Neural progenitor cell (in vitro differentiated cells): ENCODE measurements around the gene EPB42.

Experiments used
- CTCF ChIP-seq: fragments of 200-600 bp; sonication (generic); IDR thresholded peaks from 2 replicates; pipeline ENCODE4 v1.5.1; 2017; ENCODE audit warnings: antibody characterized with exemption, mild to moderate bottlenecking
- EZH2phosphoT487 ChIP-seq: fragments of 200-600 bp; sonication (generic); IDR thresholded peaks from 2 replicates; pipeline ENCODE4 v1.6.1; 2017; ENCODE audit warnings: antibody characterized with exemption

- TF ChIP-seq CTCF (no peak), EZH2phosphoT487 (no peak)
Observed at GRCh38 chr15:43215961-43216360, 4.9 kb downstream of the EPB42 start.
